ENCODE data around the gene POMT2.

POMT2 gene

GRCh38 chr14:77311217-77311616 is 9.5 kb downstream of the POMT2 start:
- H2AK5ac ChIP-seq (ENCODE audit: low read length): no peak overlapping the region
- no peak overlapping the region for H2BK120ac ChIP-seq (ENCODE audit: low read depth, low read length)
- no peak overlapping the region for H3K4me3 ChIP-seq (ENCODE audit: low read length)
- peaks cover 14% of the 10 kb centered on the region for H3K4me1 ChIP-seq (ENCODE audit: control insufficient read depth, low read depth, low read length)
- H4K5ac ChIP-seq (ENCODE audit: low read length): no peak overlapping the region
- H3K79me2 ChIP-seq (ENCODE audit: control insufficient read depth, insufficient read depth, low read length): peaks cover 2% of the 10 kb centered on the region
- no peaks in the 10 kb centered on the region for H3K36me3 ChIP-seq (ENCODE audit: control insufficient read depth, insufficient read depth, low read length)
- no peak overlapping the region for H3K23ac ChIP-seq (ENCODE audit: low read length)
- H3K56ac ChIP-seq (ENCODE audit: low read length): no peak overlapping the region
- H3K4me2 ChIP-seq (ENCODE audit: low read length): no peak overlapping the region
- H4K8ac ChIP-seq (ENCODE audit: low read depth, low read length): no peak overlapping the region
- no peak overlapping the region for H3K4ac ChIP-seq (ENCODE audit: low read depth, low read length)
- no peaks in the 10 kb centered on the region for H3K27me3 ChIP-seq (ENCODE audit: insufficient read depth, low read length, poor library complexity)
- H3K18ac ChIP-seq (ENCODE audit: low read length): no peak overlapping the region
- H3K79me1 ChIP-seq (ENCODE audit: low read length): peaks cover 12% of the 10 kb centered on the region
- no peak for DNase-seq
- H2BK15ac ChIP-seq (replicated peaks; ENCODE audit: low read depth): no peak overlapping the region
- no peak overlapping the region for H3K9ac ChIP-seq (ENCODE audit: low read length)
- WGBS (ENCODE audit: extremely low coverage, insufficient coverage, low lambda C conversion rate): no CpG with 5 or more reads among the region's 2 CpGs
- no peak overlapping the region for H3K27ac ChIP-seq (ENCODE audit: low read depth, low read length)
- no peak overlapping the region for H2BK5ac ChIP-seq (ENCODE audit: low read length)

GRCh38 chr14:77310026-77310425 is 10.7 kb downstream of the POMT2 start:
- Histone ChIP-seq H3K23ac (ENCODE audit: low read length) (no peak overlapping the region), H3K18ac (ENCODE audit: low read length) (no peak overlapping the region), H4K5ac (ENCODE audit: low read length) (no peak overlapping the region), H4K8ac (ENCODE audit: low read depth, low read length) (no peak overlapping the region), H3K4me1 (ENCODE audit: control insufficient read depth, low read depth, low read length) (peaks cover 11% of the 10 kb centered on the region), H3K4me3 (ENCODE audit: low read length) (no peak overlapping the region), H2AK5ac (ENCODE audit: low read length) (no peak overlapping the region), H2BK5ac (ENCODE audit: low read length) (no peak overlapping the region), H3K4me2 (ENCODE audit: low read length) (no peak overlapping the region), H3K79me1 (ENCODE audit: low read length) (peaks cover 8% of the 10 kb centered on the region), H3K27ac (ENCODE audit: low read depth, low read length) (no peak overlapping the region), H3K4ac (ENCODE audit: low read depth, low read length) (no peak overlapping the region), H3K9ac (ENCODE audit: low read length) (no peak overlapping the region), H3K36me3 (ENCODE audit: control insufficient read depth, insufficient read depth, low read length) (peaks cover 2% of the 10 kb centered on the region), H3K79me2 (ENCODE audit: control insufficient read depth, insufficient read depth, low read length) (no peaks in the 10 kb centered on the region), H3K56ac (ENCODE audit: low read length) (no peak overlapping the region), H3K27me3 (ENCODE audit: insufficient read depth, low read length, poor library complexity) (no peaks in the 10 kb centered on the region), H2BK15ac (replicated peaks; ENCODE audit: low read depth) (no peak overlapping the region), H2BK120ac (ENCODE audit: low read depth, low read length) (no peak overlapping the region)
- DNase-seq: no peak
- no CpG with 5 or more reads among the region's 4 CpGs for WGBS (ENCODE audit: extremely low coverage, insufficient coverage, low lambda C conversion rate)

GRCh38 chr14:77309131-77309530 is 11.6 kb downstream of the POMT2 start:
- H3K18ac ChIP-seq (ENCODE audit: low read length): no peak overlapping the region
- no peak overlapping the region for H3K4me3 ChIP-seq (ENCODE audit: low read length)
- no peak overlapping the region for H4K5ac ChIP-seq (ENCODE audit: low read length)
- H2BK120ac ChIP-seq (ENCODE audit: low read depth, low read length): no peak overlapping the region
- no peak overlapping the region for H2BK5ac ChIP-seq (ENCODE audit: low read length)
- no peak overlapping the region for H3K23ac ChIP-seq (ENCODE audit: low read length)
- peaks cover 6% of the 10 kb centered on the region for H3K4me1 ChIP-seq (ENCODE audit: control insufficient read depth, low read depth, low read length)
- no CpG with 5 or more reads among the region's 4 CpGs for WGBS (ENCODE audit: extremely low coverage, insufficient coverage, low lambda C conversion rate)
- H3K79me1 ChIP-seq (ENCODE audit: low read length): peaks cover 6% of the 10 kb centered on the region
- no peak overlapping the region for H3K27ac ChIP-seq (ENCODE audit: low read depth, low read length)
- H2BK15ac ChIP-seq (replicated peaks; ENCODE audit: low read depth): no peak overlapping the region
- no peak overlapping the region for H3K4ac ChIP-seq (ENCODE audit: low read depth, low read length)
- H3K27me3 ChIP-seq (ENCODE audit: insufficient read depth, low read length, poor library complexity): no peaks in the 10 kb centered on the region
- no peaks in the 10 kb centered on the region for H3K79me2 ChIP-seq (ENCODE audit: control insufficient read depth, insufficient read depth, low read length)
- no peak overlapping the region for H3K9ac ChIP-seq (ENCODE audit: low read length)
- no peak overlapping the region for H3K4me2 ChIP-seq (ENCODE audit: low read length)
- H4K8ac ChIP-seq (ENCODE audit: low read depth, low read length): no peak overlapping the region
- no peak overlapping the region for H3K56ac ChIP-seq (ENCODE audit: low read length)
- DNase-seq: no peak
- no peak overlapping the region for H2AK5ac ChIP-seq (ENCODE audit: low read length)
- peaks cover 3% of the 10 kb centered on the region for H3K36me3 ChIP-seq (ENCODE audit: control insufficient read depth, insufficient read depth, low read length)

GRCh38 chr14:77306851-77307496 is 13.7 kb downstream of the POMT2 start:
- Histone ChIP-seq H3K79me1 (ENCODE audit: low read length) (peaks cover 6% of the 10 kb centered on the region), H4K5ac (ENCODE audit: low read length) (no peak overlapping the region), H3K4me1 (ENCODE audit: control insufficient read depth, low read depth, low read length) (peaks cover 2% of the 10 kb centered on the region), H3K4me3 (ENCODE audit: low read length) (no peak overlapping the region), H3K23ac (ENCODE audit: low read length) (no peak overlapping the region), H2BK120ac (ENCODE audit: low read depth, low read length) (no peak overlapping the region), H3K9ac (ENCODE audit: low read length) (no peak overlapping the region), H3K4me2 (ENCODE audit: low read length) (no peak overlapping the region), H3K4ac (ENCODE audit: low read depth, low read length) (no peak overlapping the region), H2BK5ac (ENCODE audit: low read length) (no peak overlapping the region), H4K8ac (ENCODE audit: low read depth, low read length) (no peak overlapping the region), H2AK5ac (ENCODE audit: low read length) (no peak overlapping the region), H2BK15ac (replicated peaks; ENCODE audit: low read depth) (no peak overlapping the region), H3K27ac (ENCODE audit: low read depth, low read length) (peak overlapping the region; percentile 25), H3K36me3 (ENCODE audit: control insufficient read depth, insufficient read depth, low read length) (peaks cover 3% of the 10 kb centered on the region), H3K56ac (ENCODE audit: low read length) (no peak overlapping the region), H3K27me3 (ENCODE audit: insufficient read depth, low read length, poor library complexity) (no peaks in the 10 kb centered on the region), H3K18ac (ENCODE audit: low read length) (peak overlapping the region; percentile 81), H3K79me2 (ENCODE audit: control insufficient read depth, insufficient read depth, low read length) (no peaks in the 10 kb centered on the region)
- no CpG with 5 or more reads among the region's 3 CpGs for WGBS (ENCODE audit: extremely low coverage, insufficient coverage, low lambda C conversion rate)
- peak; percentile 55 for DNase-seq

GRCh38 chr14:77306416-77306815 is 14.3 kb downstream of the POMT2 start:
- Histone ChIP-seq H3K79me1 (ENCODE audit: low read length) (peaks cover 2% of the 10 kb centered on the region), H3K4me3 (ENCODE audit: low read length) (no peak overlapping the region), H3K4me1 (ENCODE audit: control insufficient read depth, low read depth, low read length) (peaks cover 2% of the 10 kb centered on the region), H3K4me2 (ENCODE audit: low read length) (no peak overlapping the region), H3K27ac (ENCODE audit: low read depth, low read length) (no peak overlapping the region), H3K56ac (ENCODE audit: low read length) (no peak overlapping the region), H3K79me2 (ENCODE audit: control insufficient read depth, insufficient read depth, low read length) (no peaks in the 10 kb centered on the region), H2BK15ac (replicated peaks; ENCODE audit: low read depth) (no peak overlapping the region), H2BK5ac (ENCODE audit: low read length) (no peak overlapping the region), H3K27me3 (ENCODE audit: insufficient read depth, low read length, poor library complexity) (no peaks in the 10 kb centered on the region), H3K18ac (ENCODE audit: low read length) (no peak overlapping the region), H3K36me3 (ENCODE audit: control insufficient read depth, insufficient read depth, low read length) (peaks cover 3% of the 10 kb centered on the region), H2AK5ac (ENCODE audit: low read length) (no peak overlapping the region), H2BK120ac (ENCODE audit: low read depth, low read length) (no peak overlapping the region), H4K8ac (ENCODE audit: low read depth, low read length) (no peak overlapping the region), H3K23ac (ENCODE audit: low read length) (no peak overlapping the region), H3K9ac (ENCODE audit: low read length) (no peak overlapping the region), H3K4ac (ENCODE audit: low read depth, low read length) (no peak overlapping the region), H4K5ac (ENCODE audit: low read length) (no peak overlapping the region)
- no CpG with 5 or more reads among the region's 3 CpGs for WGBS (ENCODE audit: extremely low coverage, insufficient coverage, low lambda C conversion rate)
- no peak for DNase-seq

GRCh38 chr14:77305696-77306095 is 15.0 kb downstream of the POMT2 start:
- Histone ChIP-seq H3K27ac (ENCODE audit: low read depth, low read length) (no peak overlapping the region), H4K8ac (ENCODE audit: low read depth, low read length) (no peak overlapping the region), H3K4ac (ENCODE audit: low read depth, low read length) (no peak overlapping the region), H3K56ac (ENCODE audit: low read length) (no peak overlapping the region), H3K79me2 (ENCODE audit: control insufficient read depth, insufficient read depth, low read length) (no peaks in the 10 kb centered on the region), H3K4me2 (ENCODE audit: low read length) (no peak overlapping the region), H2AK5ac (ENCODE audit: low read length) (no peak overlapping the region), H3K4me3 (ENCODE audit: low read length) (no peak overlapping the region), H4K5ac (ENCODE audit: low read length) (no peak overlapping the region), H3K4me1 (ENCODE audit: control insufficient read depth, low read depth, low read length) (peaks cover 2% of the 10 kb centered on the region), H3K23ac (ENCODE audit: low read length) (no peak overlapping the region), H3K79me1 (ENCODE audit: low read length) (no peaks in the 10 kb centered on the region), H3K27me3 (ENCODE audit: insufficient read depth, low read length, poor library complexity) (no peaks in the 10 kb centered on the region), H2BK15ac (replicated peaks; ENCODE audit: low read depth) (no peak overlapping the region), H2BK5ac (ENCODE audit: low read length) (no peak overlapping the region), H3K9ac (ENCODE audit: low read length) (no peak overlapping the region), H3K36me3 (ENCODE audit: control insufficient read depth, insufficient read depth, low read length) (peaks cover 3% of the 10 kb centered on the region), H3K18ac (ENCODE audit: low read length) (no peak overlapping the region), H2BK120ac (ENCODE audit: low read depth, low read length) (no peak overlapping the region)
- WGBS (ENCODE audit: extremely low coverage, insufficient coverage, low lambda C conversion rate): no CpG with 5 or more reads among the region's 4 CpGs
- no peak for DNase-seq
